ENCODE measurements around the gene DIO1. TPM values are rescaled to one million over a fixed set of nuclear protein-coding genes. Genes with fewer than 3 reads are reported as not detected.

Gene DIO1
- polyA plus RNA-seq, 1 of the 3 experiments (the other 2 are of a cell fraction) = not detected

GRCh38 chr1:53889304-53890298 lies 4.4 kb upstream of the DIO1 start, which contains the start of gene YIPF1 (continued):
- no peak for TF ChIP-seq GATA2 (CRISPR knock-in tag; IDR thresholded peaks at IDR 0.05)
- TF ChIP-seq, protein P1, sequence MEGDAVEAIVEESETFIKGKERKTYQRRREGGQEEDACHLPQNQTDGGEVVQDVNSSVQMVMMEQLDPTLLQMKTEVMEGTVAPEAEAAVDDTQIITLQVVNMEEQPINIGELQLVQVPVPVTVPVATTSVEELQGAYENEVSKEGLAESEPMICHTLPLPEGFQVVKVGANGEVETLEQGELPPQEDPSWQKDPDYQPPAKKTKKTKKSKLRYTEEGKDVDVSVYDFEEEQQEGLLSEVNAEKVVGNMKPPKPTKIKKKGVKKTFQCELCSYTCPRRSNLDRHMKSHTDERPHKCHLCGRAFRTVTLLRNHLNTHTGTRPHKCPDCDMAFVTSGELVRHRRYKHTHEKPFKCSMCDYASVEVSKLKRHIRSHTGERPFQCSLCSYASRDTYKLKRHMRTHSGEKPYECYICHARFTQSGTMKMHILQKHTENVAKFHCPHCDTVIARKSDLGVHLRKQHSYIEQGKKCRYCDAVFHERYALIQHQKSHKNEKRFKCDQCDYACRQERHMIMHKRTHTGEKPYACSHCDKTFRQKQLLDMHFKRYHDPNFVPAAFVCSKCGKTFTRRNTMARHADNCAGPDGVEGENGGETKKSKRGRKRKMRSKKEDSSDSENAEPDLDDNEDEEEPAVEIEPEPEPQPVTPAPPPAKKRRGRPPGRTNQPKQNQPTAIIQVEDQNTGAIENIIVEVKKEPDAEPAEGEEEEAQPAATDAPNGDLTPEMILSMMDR (IDR thresholded peaks at IDR 0.05) = no peak

GRCh38 chr1:53890522-53890941 lies 3.5 kb upstream of the DIO1 start:
- H3K4me2 ChIP-seq = peak overlapping the region; percentile 70
- no peaks in the 10 kb centered on the region for H3F3A ChIP-seq (replicated peaks; ENCODE audit: insufficient read depth)
- peaks cover 0 to 7% of the 10 kb centered on the region in 2 experiments; a peak in 2 of 4 replicates for H3K4me1 ChIP-seq (ENCODE audit: control insufficient read depth in 1 of 2, insufficient read depth in 2 of 2, low read depth in 1 of 2, low read length in 1 of 2)
- ChIA-PET POLR2A (interaction anchor here (1.8 kb wide), 1 partner anchor 55 kb away, joined by 4 read pairs; the partner anchor contains the start of genes IFT25 and LRRC42), CTCF (interaction anchor here (0.5 to 7.4 kb wide), 4 partner anchors 12 to 903 kb away, joined by 3 to 38 read pairs (median 6); no protein-coding TSS in a partner anchor)
- WGBS (ENCODE audit: low lambda C conversion rate) = 96% methylated on average over 7 of the region's 7 CpGs
- peaks cover 5 to 8% of the 10 kb centered on the region in 2 experiments for H3K36me3 ChIP-seq (replicated peaks in 1 of 2; ENCODE audit: control insufficient read depth in 1 of 2, insufficient read depth in 2 of 2, low read length in 1 of 2)
- H3K4me3 ChIP-seq (ENCODE audit: low read depth in 2 of 2, low read length in 1 of 2) = peak overlapping the region in 1 of 2 experiments; percentile 80; a peak in 1 of 4 replicates
- peak overlapping the region in 1 of 2 experiments; percentile 54; a peak in 2 of 4 replicates for H3K27ac ChIP-seq (ENCODE audit: low read depth in 2 of 2, low read length in 1 of 2)
- peak overlapping the region; percentile 84 for H2AFZ ChIP-seq (ENCODE audit: low read depth)
- H3K9me2 ChIP-seq = no peaks in the 10 kb centered on the region
- no peak for TF ChIP-seq GABPA (IDR thresholded peaks at IDR 0.05; ENCODE audit: low read depth)
- no peak for DNase-seq
- H3K79me2 ChIP-seq (ENCODE audit: insufficient read depth) = no peaks in the 10 kb centered on the region
- no peaks in the 10 kb centered on the region for H3K9me3 ChIP-seq
- no peaks in the 10 kb centered on the region for H3K27me3 ChIP-seq (ENCODE audit: insufficient read depth)
- peak overlapping the region; percentile 71 for H3K9ac ChIP-seq
- H4K20me1 ChIP-seq (ENCODE audit: insufficient read depth) = no peaks in the 10 kb centered on the region

GRCh38 chr1:53891018-53891417 lies 3.0 kb upstream of the DIO1 start:
- H3K27me3 ChIP-seq (ENCODE audit: insufficient read depth) = no peaks in the 10 kb centered on the region
- peaks cover 5 to 8% of the 10 kb centered on the region in 2 experiments for H3K36me3 ChIP-seq (replicated peaks in 1 of 2; ENCODE audit: control insufficient read depth in 1 of 2, insufficient read depth in 2 of 2, low read length in 1 of 2)
- CTCF ChIA-PET = interaction anchor here (7.4 kb wide), 1 partner anchor 12 kb away, joined by 38 read pairs; no protein-coding TSS in a partner anchor
- TF ChIP-seq SIN3A (IDR thresholded peaks at IDR 0.05; ENCODE audit: borderline replicate concordance, low read depth, low read length) (no peak), FOXM1 (IDR thresholded peaks at IDR 0.05; ENCODE audit: low read depth) (no peak), RAD21 (IDR thresholded peaks at IDR 0.05; ENCODE audit: low read length) (no peak), NRF1 (IDR thresholded peaks at IDR 0.05; ENCODE audit: low read depth, low read length) (no peak)
- TF ChIP-seq, protein P1 (IDR thresholded peaks at IDR 0.05) = no peak
- TF ChIP-seq, protein P2, sequence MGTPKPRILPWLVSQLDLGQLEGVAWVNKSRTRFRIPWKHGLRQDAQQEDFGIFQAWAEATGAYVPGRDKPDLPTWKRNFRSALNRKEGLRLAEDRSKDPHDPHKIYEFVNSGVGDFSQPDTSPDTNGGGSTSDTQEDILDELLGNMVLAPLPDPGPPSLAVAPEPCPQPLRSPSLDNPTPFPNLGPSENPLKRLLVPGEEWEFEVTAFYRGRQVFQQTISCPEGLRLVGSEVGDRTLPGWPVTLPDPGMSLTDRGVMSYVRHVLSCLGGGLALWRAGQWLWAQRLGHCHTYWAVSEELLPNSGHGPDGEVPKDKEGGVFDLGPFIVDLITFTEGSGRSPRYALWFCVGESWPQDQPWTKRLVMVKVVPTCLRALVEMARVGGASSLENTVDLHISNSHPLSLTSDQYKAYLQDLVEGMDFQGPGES (IDR thresholded peaks at IDR 0.05; ENCODE audit: low read depth, low read length) = no peak
- no peak overlapping the region for H3K27ac ChIP-seq (ENCODE audit: low read depth in 2 of 2, low read length in 1 of 2)
- peaks cover 0 to 7% of the 10 kb centered on the region in 2 experiments; a peak in 2 of 4 replicates for H3K4me1 ChIP-seq (ENCODE audit: control insufficient read depth in 1 of 2, insufficient read depth in 2 of 2, low read depth in 1 of 2, low read length in 1 of 2)
- POLR2A ChIA-PET = no interaction called here
- H3K79me2 ChIP-seq (ENCODE audit: insufficient read depth) = no peaks in the 10 kb centered on the region
- no peak overlapping the region for H3K9ac ChIP-seq
- no peak overlapping the region for H3K4me2 ChIP-seq
- no peaks in the 10 kb centered on the region for H3F3A ChIP-seq (replicated peaks; ENCODE audit: insufficient read depth)
- H3K9me2 ChIP-seq = no peaks in the 10 kb centered on the region
- no peaks in the 10 kb centered on the region for H4K20me1 ChIP-seq (ENCODE audit: insufficient read depth)
- no peak overlapping the region for H3K4me3 ChIP-seq (ENCODE audit: low read depth in 2 of 2, low read length in 1 of 2)
- no peak overlapping the region for H2AFZ ChIP-seq (ENCODE audit: low read depth)
- H3K9me3 ChIP-seq = no peaks in the 10 kb centered on the region
- WGBS (ENCODE audit: low lambda C conversion rate) = 92% methylated on average over 2 of the region's 2 CpGs
- DNase-seq = no peak

All from SK-N-SH (cell line).